ENCODE measurements around the gene CPEB3. TPM values are rescaled to one million over a fixed set of nuclear protein-coding genes. Genes with fewer than 3 reads are reported as not detected.

CPEB3 gene
- 0.75 and 1.7 TPM in 2 replicates for total RNA-seq

DNA sequence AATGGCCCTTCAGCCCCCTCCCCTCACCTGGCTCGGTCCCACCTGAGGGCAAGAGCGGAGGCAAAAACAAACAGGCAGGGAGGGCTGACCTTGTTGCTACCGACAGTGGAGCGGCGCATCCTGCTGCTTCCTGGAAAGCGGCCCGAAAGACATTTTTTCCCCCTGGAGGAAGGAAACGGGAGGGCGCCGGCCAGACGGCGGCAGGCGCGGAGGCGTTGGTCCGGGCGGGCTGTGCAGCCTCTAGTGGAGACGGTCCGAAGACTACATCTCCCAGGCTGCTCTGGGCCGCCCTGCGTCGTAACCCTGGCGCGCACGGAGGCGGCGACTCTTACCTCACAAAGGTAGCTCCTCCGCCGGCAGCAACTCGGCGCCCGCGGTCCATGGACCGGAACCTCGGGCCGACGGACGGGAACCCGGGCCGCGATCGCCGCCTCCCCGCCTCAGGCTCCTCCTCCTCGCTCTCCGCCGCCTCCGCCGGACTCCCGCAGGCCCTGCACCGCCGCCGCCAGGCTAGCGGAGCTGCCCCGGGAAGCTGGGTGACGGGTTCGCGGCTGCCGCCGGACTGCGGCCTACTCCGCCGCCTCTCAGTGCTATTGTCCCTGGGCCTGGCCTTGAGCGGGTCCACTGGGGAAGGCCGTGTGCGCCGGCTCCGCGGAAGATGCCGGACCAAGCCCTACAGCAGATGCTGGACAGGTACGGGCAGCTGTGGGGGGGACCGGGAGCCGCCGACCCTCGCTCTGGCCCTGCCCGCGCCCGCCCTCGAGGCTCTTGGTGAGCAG lies at the start of gene CPEB3, which contains the start of gene MARCHF5:
Gene CPEB3 (minus strand): TSS at position 242 of the 779 bp plus-strand sequence. CDS start 50,728 bp downstream, outside the sequence.
Gene MARCHF5 (plus strand): TSS at position 331 of the 779 bp plus-strand sequence. CDS start 328 bp downstream, at position 659.

Other genes starting within 250 kb of the CPEB3 start
- 14.9 and 20.2 TPM in 2 replicates for gene MARCHF5, start 89 bp upstream of the CPEB3 start, total RNA-seq